SU-DHL-6 (cell line): ENCODE measurements around the gene IDS.

Experiments used
- EZH2phosphoT487 ChIP-seq: fragments of 200-600 bp; sonication (generic), shearing (Covaris generic); conservative IDR thresholded peaks from 2 replicates; pipeline ENCODE4 v1.6.1; 2018; ENCODE audit warnings: mild to moderate bottlenecking, antibody characterized with exemption, low read length, moderate library complexity, mixed read lengths
- TF ChIP-seq, protein P1 (sequence below): fragments of 200-600 bp; sonication (generic); IDR thresholded peaks from one replicate; pipeline ENCODE4 v1.5.1; 2017; ENCODE audit warnings: antibody characterized with exemption, mild to moderate bottlenecking, low read length, moderate library complexity; ENCODE audit not compliant: insufficient read depth, poor library complexity, severe bottlenecking

DNA sequence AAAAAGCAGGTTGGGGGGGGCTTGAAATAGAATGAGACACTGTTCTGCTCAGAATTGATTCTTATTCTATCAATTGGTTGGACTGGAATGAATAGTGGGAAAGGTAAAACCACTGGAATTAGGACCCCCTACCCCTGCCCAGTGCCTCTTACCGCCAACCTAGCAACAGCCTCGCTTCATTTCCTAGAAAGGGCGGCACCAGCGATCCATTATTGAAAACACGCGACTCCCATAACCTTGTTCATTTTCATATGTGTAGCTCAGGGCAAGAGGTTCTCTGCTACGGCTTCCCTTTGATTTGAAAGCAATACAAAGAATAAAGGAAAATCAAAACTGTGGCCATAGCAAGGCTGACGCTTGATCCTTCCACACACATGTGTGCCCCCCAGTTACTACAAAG, 33.7 kb downstream of the IDS start:
- TF ChIP-seq, protein P1, sequence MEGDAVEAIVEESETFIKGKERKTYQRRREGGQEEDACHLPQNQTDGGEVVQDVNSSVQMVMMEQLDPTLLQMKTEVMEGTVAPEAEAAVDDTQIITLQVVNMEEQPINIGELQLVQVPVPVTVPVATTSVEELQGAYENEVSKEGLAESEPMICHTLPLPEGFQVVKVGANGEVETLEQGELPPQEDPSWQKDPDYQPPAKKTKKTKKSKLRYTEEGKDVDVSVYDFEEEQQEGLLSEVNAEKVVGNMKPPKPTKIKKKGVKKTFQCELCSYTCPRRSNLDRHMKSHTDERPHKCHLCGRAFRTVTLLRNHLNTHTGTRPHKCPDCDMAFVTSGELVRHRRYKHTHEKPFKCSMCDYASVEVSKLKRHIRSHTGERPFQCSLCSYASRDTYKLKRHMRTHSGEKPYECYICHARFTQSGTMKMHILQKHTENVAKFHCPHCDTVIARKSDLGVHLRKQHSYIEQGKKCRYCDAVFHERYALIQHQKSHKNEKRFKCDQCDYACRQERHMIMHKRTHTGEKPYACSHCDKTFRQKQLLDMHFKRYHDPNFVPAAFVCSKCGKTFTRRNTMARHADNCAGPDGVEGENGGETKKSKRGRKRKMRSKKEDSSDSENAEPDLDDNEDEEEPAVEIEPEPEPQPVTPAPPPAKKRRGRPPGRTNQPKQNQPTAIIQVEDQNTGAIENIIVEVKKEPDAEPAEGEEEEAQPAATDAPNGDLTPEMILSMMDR: no peak
- no peak for TF ChIP-seq EZH2phosphoT487
